Pancreas (tissue), 10 donors: ENCODE results near the gene MVD. TPM values are rescaled to one million over a fixed set of nuclear protein-coding genes. Genes with fewer than 3 reads are reported as not detected.
A peak's percentile ranks its signal among the peaks of the same experiment; 100 is the strongest.

Experiments
- ATAC-seq, 4 donors: fragments of 200-7000 bp; cut with Tn5 transposase; one replicate each; pipeline versions ENCODE4 v1.8.0 to v1.9.1; 2020; ENCODE audit warnings: mild to moderate bottlenecking in 4 of 4, moderate library complexity in 4 of 4
- DNase-seq, 6 donors: peaks; one replicate each; pipeline ENCODE4 v3.0.0-alpha.2; 2020
- FAIRE-seq: peaks from 2 replicates; lab custom pipeline; 2012; peaks lifted over from hg19 to GRCh38; lab: Jason Lieb, UNC
- H3K27ac ChIP-seq, 4 donors: fragments of 200-600 bp; sonication (generic); 1 replicate in 3 of 4; 2 replicates in 1 of 4; pipeline versions ENCODE4 v1.5.0 to v1.8.0; 2020
- H3K27me3 ChIP-seq, 4 donors: fragments of 200-600 bp; one replicate each; pipeline ENCODE4 v1.8.0; 2021
- H3K36me3 ChIP-seq, 3 donors: fragments of 200-600 bp; sonication (generic) in 1 of 3; one replicate each; pipeline versions ENCODE4 v1.5.0 to v1.8.0; 2020 to 2021
- H3K4me1 ChIP-seq, 3 donors: fragments of 200-600 bp; one replicate each; pipeline ENCODE4 v1.8.0; 2021
- H3K4me3 ChIP-seq, 4 donors: fragments of 200-600 bp; sonication (generic) in 2 of 4; one replicate each; pipeline versions ENCODE4 v1.5.0 to v1.8.0; 2020 to 2021
- H3K9me3 ChIP-seq, 4 donors: fragments of 200-600 bp; one replicate each; pipeline ENCODE4 v1.8.0; 2021
- WGBS, 2 donors: extraction: QIAGEN DNeasy Blood & Tissue Kit; methylation state at CpG; one replicate each; pipeline ENCODE4 v1.1.7; 2013; 5-methylcytosine and 5-hydroxymethylcytosine counted together
- intact Hi-C, 3 donors: fragments of 100-400 bp; cut with DNase I; formaldehyde crosslinking; loops; one replicate each; pipeline versions ENCODE4 v1.11.1 to v1.14.2; 2022
- polyA plus RNA-seq, 2 donors: library from polyadenylated mRNA; stranded (reverse); fragments of 200-250 nt; gene quantifications; one replicate each; pipeline ENCODE4 v1.2.3, GENCODE V29; 2013
- total RNA-seq, 6 donors: library from RNA; stranded (reverse); fragmentation: NEBNext Ultra II Directional in 4 of 6; extraction: Animal tissue kit (Norgen Biotek cat#: 25700) in 4 of 6; gene quantifications; one replicate each; pipeline versions ENCODE4 v1.2.1 to v1.2.4, GENCODE V29; 2021 to 2023
- TF ChIP-seq, protein P1 (sequence below), 4 donors: fragments of 200-600 bp; sonication (generic) in 3 of 4; IDR thresholded peaks; one replicate each; pipeline versions ENCODE4 v1.5.0 to v1.8.0; 2021; ENCODE audit warnings: antibody characterized with exemption in 4 of 4
- donor health status: healthy with polysubstance abuse.
- donor health status: DM: no; HTN: no; CAD: no; lungs with moderate emphysema.
- donor health status: DM: no; HTN: no; CAD: no.
- donor health status: control.
- donor health status: control.
- donor health status: Bipolar disorder and iron deficiency.
- donor health status: DM: yes; HTN: yes; CAD: no.
- donor health status: DM: no; HTN: no; CAD: no.
- donor health status: DM: no; HTN: no; CAD: no.
- donor health status: DM: yes; HTN: yes; CAD: no.

The MVD gene
- total and polyA plus RNA-seq, 8 donors = 12.7 to 46.6 (median 17.5) TPM

DNA sequence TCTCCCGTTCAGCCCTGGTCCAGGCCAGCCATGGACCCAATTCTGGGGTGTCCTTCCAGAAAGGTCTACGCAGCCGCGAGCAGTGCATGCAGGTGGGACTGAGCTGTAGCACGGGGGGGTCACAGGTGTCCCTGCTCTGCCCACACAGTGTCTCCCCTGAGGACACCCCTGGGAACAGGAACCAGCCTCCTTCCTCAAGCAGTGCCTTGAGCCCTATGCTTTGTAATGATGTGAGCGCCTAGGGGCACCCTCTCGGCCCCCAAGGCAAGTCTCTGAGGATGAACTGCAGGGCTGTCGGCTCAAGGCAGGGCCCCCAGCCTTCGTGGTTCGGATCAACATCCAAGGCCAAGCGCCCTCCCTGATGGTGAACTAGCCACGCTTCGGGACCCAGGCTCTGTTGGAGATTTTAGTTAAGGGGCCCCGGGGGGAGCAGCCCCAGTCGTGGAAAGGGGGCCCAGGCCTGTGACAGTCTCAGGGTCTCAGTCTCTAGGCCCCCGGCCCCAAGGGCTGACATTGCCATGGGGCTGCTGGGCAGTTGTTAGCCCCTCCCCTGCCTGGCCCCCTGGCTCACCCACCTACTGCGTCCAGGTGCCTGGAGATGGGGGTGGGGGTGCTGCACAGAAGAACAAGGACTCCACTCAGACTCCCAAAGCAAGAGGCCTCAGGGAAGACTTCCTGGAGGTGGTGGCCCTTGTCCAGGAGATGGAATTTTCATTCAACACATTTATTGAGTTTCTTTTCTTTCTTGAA lies 22.2 kb downstream of the MVD start:
- 62 to 74% methylated on average over 17 of the region's 17 CpGs for WGBS, 2 donors
- ATAC-seq = no peak
- no peaks in the 10 kb centered on the region for H3K27me3 ChIP-seq

DNA sequence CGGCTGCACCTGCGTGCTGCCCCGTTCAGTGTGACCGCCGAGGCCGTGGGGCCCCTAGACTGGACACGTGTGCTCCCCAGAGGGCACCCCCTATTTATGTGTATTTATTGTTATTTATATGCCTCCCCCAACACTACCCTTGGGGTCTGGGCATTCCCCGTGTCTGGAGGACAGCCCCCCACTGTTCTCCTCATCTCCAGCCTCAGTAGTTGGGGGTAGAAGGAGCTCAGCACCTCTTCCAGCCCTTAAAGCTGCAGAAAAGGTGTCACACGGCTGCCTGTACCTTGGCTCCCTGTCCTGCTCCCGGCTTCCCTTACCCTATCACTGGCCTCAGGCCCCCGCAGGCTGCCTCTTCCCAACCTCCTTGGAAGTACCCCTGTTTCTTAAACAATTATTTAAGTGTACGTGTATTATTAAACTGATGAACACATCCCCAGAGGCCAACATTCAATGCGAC lies 22.8 kb downstream of the MVD start:
- intact Hi-C loops = no loop called here
- WGBS, 2 donors = 69 to 71% methylated on average over 13 of the region's 13 CpGs
- DNase-seq (no peak), FAIRE-seq (no peak), ATAC-seq (no peak)
- no peak overlapping the region for H3K27ac ChIP-seq
- no peaks in the 10 kb centered on the region for H3K27me3 ChIP-seq
- H3K4me1 ChIP-seq = peaks cover 0 to 7% (median 0%) of the 10 kb centered on the region in 3 donors
- H3K36me3 ChIP-seq = no peaks in the 10 kb centered on the region
- no peak overlapping the region for H3K4me3 ChIP-seq
- no peaks in the 10 kb centered on the region for H3K9me3 ChIP-seq
- TF ChIP-seq, protein P1, sequence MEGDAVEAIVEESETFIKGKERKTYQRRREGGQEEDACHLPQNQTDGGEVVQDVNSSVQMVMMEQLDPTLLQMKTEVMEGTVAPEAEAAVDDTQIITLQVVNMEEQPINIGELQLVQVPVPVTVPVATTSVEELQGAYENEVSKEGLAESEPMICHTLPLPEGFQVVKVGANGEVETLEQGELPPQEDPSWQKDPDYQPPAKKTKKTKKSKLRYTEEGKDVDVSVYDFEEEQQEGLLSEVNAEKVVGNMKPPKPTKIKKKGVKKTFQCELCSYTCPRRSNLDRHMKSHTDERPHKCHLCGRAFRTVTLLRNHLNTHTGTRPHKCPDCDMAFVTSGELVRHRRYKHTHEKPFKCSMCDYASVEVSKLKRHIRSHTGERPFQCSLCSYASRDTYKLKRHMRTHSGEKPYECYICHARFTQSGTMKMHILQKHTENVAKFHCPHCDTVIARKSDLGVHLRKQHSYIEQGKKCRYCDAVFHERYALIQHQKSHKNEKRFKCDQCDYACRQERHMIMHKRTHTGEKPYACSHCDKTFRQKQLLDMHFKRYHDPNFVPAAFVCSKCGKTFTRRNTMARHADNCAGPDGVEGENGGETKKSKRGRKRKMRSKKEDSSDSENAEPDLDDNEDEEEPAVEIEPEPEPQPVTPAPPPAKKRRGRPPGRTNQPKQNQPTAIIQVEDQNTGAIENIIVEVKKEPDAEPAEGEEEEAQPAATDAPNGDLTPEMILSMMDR (IDR thresholded peaks at IDR 0.05) = no peak

More for the DNA sequence above, 22.2 kb downstream of the MVD start:
- H3K36me3 ChIP-seq = no peaks in the 10 kb centered on the region
- intact Hi-C loops = no loop called here
- TF ChIP-seq, protein P1 (IDR thresholded peaks at IDR 0.05) = no peak
- peak in 1 of 6 donors; percentile 62 for DNase-seq
- FAIRE-seq = no peak
- no peak overlapping the region for H3K4me3 ChIP-seq
- no peak overlapping the region for H3K27ac ChIP-seq
- no peaks in the 10 kb centered on the region for H3K9me3 ChIP-seq
- peaks cover 0 to 7% (median 0%) of the 10 kb centered on the region in 3 donors for H3K4me1 ChIP-seq

DNA sequence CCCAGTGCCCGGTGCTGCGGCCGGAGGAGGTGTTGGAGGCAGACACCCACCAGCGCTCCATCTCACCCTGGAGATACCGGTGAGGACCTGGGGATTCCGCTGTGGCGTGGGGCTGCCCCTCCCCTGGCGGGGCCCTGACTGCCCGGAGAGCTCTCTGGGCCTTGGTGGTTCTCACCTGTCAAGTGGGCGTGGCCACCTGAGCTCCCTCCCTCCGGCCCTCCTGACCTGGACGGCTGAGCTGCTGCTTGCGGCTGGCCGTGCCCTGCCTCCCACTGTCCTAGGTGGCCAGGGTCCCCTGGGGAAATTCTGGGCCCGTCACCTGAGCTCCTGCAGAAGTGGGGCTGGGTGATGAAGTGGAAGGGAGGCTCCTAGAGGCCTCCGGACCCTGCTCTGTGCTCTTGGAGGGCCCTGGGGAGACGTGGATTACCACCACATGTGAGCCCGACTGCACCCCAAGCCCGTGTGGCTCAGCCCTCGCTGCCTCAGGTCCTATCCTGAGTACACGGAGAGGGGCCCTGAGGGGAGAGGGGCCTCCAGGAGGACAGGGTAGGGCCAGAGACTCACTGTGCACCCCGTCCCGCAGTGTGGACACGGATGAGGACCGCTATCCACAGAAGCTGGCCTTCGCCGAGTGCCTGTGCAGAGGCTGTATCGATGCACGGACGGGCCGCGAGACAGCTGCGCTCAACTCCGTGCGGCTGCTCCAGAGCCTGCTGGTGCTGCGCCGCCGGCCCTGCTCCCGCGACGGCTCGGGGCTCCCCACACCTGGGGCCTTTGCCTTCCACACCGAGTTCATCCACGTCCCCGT lies 23.5 kb downstream of the MVD start:
- H3K36me3 ChIP-seq = no peaks in the 10 kb centered on the region
- no peaks in the 10 kb centered on the region for H3K27me3 ChIP-seq
- peaks cover 0 to 7% (median 0%) of the 10 kb centered on the region in 3 donors for H3K4me1 ChIP-seq
- no peak overlapping the region for H3K27ac ChIP-seq
- DNase-seq (peak in 2 of 6 donors; percentile 68 to 84), ATAC-seq (peak in 1 of 4 donors; percentile 8), FAIRE-seq (no peak)
- intact Hi-C loops = no loop called here
- TF ChIP-seq, protein P1 (IDR thresholded peaks at IDR 0.05) = no peak
- no peaks in the 10 kb centered on the region for H3K9me3 ChIP-seq
- 62 to 65% methylated on average over 41 to 45 of the region's 45 CpGs for WGBS, 2 donors
- no peak overlapping the region for H3K4me3 ChIP-seq

DNA sequence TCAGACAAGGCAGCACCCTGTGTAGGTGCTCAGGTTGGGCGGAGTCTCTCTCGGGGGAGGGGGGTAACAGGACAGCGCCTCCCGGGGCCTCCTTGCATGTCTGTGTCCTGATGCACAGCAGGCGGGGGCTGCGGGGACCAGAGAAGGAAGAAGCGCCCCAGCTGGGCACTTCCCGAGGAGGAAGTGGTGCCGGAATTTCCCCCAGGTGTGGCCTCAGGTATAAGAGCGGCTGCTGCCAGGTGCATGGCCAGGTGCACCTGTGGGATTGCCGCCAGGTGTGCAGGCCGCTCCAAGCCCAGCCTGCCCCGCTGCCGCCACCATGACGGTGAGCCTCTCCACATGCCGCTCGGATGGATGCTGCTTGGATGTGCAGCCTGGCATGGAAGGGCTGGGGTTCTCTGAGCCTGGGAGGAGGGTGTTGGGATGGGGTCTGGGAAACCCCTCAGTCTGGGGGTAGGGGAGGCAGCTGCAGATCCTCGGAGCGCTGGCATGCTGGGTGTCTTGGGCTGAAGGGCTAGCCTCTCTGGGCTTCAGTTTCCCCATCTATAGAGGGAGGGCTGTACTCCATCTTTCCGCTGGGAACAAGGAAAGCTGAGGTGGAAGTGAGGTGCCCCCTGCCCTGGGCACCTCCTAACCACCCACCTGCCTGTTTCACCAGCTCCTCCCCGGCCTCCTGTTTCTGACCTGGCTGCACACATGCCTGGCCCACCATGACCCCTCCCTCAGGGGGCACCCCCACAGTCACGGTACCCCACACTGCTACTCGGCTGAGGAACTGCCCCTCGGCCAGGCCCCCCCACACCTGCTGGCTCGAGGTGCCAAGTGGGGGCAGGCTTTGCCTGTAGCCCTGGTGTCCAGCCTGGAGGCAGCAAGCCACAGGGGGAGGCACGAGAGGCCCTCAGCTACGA lies 24.3 kb downstream of the MVD start, which contains the start of gene IL17C:
TSS of gene IL17C (plus strand) at position 250 of the 908 bp plus-strand sequence. CDS start at position 320, 70 bp downstream.
- Histone ChIP-seq H3K4me3 (no peak within 1 kb of the TSS), H3K36me3 (no peaks in the 10 kb centered on the region), H3K27me3 (no peaks in the 10 kb centered on the region), H3K4me1 (peaks cover 0 to 7% (median 0%) of the 10 kb centered on the region in 3 donors), H3K9me3 (no peaks in the 10 kb centered on the region), H3K27ac (no peak within 1 kb of the TSS)
- TF ChIP-seq, protein P1 (IDR thresholded peaks at IDR 0.05) = no peak
- WGBS, 2 donors = 32 to 35% methylated on average over 27 of the region's 27 CpGs
- DNase-seq (peak; percentile 74 to 94 (median 84)), ATAC-seq (peak; percentile 83 to 91 (median 87)), FAIRE-seq (no peak)
- intact Hi-C loops = no loop called here
